Measurements from ENCODE around the gene SERGEF. TPM values are rescaled to one million over a fixed set of nuclear protein-coding genes. Genes with fewer than 3 reads are reported as not detected.

Gene SERGEF
- total RNA-seq, 1 donor from 2014 or later = 27.0 TPM

DNA sequence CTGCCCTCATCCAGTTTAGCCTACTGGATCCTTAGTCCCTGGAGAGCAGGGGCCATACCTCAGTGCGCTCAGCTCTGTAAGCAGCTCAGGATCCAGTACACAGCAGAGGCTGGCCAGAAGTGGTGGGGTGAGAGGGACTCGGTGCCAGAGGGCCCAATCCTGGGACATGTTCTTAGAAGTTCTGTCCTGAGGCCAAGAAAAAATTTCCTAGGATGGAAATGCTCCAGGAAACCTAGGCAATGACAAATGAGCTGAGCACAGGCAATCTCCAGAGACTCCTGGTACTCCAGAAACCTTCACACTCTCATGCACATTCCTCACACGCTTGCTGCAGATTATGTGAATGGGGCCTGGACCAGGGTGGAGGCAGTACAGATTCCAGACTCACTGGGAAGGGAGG, 89.6 kb downstream of the SERGEF start:
- no peak for TF ChIP-seq CTCF (IDR thresholded peaks at IDR 0.05; ENCODE audit: insufficient read depth, low read length, poor library complexity, severe bottlenecking)
- no peaks in the 10 kb centered on the region for H3K27me3 ChIP-seq (ENCODE audit: control insufficient read depth, insufficient read depth, low read length)
- H3K36me3 ChIP-seq (ENCODE audit: control insufficient read depth, insufficient read depth, low read length) = no peaks in the 10 kb centered on the region
- no peak overlapping the region for H3K4me3 ChIP-seq (ENCODE audit: low read depth, low read length)
- DNase-seq (ENCODE audit: low read depth) = no peak

DNA sequence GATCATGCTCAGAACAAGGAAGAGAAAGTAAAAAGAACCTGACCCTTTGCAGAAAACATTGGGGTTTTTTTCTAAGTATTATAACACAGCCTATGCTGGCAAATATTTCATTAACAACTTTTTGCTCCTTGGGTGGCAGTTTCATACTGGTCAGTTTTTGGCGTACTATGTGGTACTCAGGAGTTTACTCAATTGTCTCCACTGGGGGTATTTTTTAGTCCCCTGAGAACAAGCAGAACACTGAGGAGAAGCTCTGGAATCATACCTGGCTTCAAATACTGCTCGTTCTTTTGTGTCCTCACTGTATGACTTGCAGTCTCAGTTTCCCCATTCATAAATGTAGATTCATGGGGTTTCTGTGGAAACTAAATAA, 90.4 kb downstream of the SERGEF start:
- no peaks in the 10 kb centered on the region for H3K27me3 ChIP-seq (ENCODE audit: control insufficient read depth, insufficient read depth, low read length)
- DNase-seq (ENCODE audit: low read depth) = no peak
- no peak overlapping the region for H3K4me3 ChIP-seq (ENCODE audit: low read depth, low read length)
- no peak for TF ChIP-seq CTCF (IDR thresholded peaks at IDR 0.05; ENCODE audit: insufficient read depth, low read length, poor library complexity, severe bottlenecking)
- no peaks in the 10 kb centered on the region for H3K36me3 ChIP-seq (ENCODE audit: control insufficient read depth, insufficient read depth, low read length)

DNA sequence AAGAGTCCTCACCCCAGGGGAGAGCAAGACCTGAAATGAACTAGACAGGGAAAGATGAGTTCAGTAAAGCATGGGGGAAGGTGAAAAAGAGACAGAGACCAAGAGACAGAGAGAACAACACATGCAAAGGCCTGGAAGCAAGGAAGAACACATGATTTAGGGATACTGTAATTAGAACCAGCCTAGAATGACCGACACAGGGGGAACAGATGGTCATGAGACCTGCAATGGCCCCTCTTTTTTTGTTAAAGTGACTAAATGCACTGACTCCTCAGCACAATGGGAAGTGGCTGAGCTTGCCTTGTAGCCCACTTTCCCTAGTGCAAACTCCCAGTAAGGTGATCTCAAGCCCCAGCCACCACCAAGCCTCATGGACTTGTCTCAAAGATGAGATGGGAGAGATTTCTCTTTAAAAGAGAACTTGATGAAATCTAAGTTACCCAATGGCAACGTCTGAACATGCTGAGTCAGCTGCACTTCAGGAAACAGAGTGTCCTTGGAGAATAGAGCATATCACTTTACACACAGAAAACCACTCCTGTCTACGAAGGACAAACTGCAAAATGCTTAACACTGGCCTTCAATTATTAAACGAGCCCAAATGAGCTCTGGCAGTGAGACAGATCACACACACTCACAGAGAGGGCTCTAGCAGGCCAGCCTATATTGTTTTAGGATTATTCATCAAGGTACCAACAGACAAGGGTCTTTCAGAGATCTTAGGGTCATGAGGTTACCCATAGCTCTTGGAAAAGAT, 91.0 kb downstream of the SERGEF start:
- DNase-seq (ENCODE audit: low read depth) = no peak
- H3K36me3 ChIP-seq (ENCODE audit: control insufficient read depth, insufficient read depth, low read length) = no peaks in the 10 kb centered on the region
- H3K4me3 ChIP-seq (ENCODE audit: low read depth, low read length) = no peak overlapping the region
- H3K27me3 ChIP-seq (ENCODE audit: control insufficient read depth, insufficient read depth, low read length) = no peaks in the 10 kb centered on the region
- no peak for TF ChIP-seq CTCF (IDR thresholded peaks at IDR 0.05; ENCODE audit: insufficient read depth, low read length, poor library complexity, severe bottlenecking)

DNA sequence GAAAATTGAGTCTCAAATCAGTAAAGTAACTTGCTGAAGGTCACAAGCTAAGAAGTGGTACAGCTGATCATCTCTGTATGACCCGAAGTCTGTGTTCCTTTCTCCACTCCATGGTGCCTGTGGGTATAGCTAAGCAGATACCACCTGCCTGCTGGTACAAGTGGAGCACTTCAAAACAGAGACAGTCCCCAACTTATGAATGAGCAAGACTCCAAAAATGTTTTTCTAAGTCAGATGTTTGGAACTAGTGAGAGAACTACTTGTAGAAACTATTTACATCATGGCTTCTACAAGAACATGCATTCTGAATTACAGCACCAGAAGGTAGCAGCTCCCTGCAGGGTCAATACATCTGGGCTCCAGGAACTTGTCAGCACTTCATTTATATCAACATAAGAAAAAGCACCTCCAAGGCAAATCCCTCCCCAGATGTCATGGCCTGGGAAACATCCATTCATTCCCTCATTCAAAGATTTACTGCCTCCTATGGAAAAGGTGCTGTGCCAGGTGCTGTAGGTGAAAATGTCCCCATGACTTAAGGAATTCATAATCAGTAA, 94.7 kb downstream of the SERGEF start:
- no peak for TF ChIP-seq CTCF (IDR thresholded peaks at IDR 0.05; ENCODE audit: insufficient read depth, low read length, poor library complexity, severe bottlenecking)
- DNase-seq (ENCODE audit: low read depth) = no peak
- Histone ChIP-seq H3K4me3 (ENCODE audit: low read depth, low read length) (no peak overlapping the region), H3K27me3 (ENCODE audit: control insufficient read depth, insufficient read depth, low read length) (no peaks in the 10 kb centered on the region), H3K36me3 (ENCODE audit: control insufficient read depth, insufficient read depth, low read length) (no peaks in the 10 kb centered on the region)

DNA sequence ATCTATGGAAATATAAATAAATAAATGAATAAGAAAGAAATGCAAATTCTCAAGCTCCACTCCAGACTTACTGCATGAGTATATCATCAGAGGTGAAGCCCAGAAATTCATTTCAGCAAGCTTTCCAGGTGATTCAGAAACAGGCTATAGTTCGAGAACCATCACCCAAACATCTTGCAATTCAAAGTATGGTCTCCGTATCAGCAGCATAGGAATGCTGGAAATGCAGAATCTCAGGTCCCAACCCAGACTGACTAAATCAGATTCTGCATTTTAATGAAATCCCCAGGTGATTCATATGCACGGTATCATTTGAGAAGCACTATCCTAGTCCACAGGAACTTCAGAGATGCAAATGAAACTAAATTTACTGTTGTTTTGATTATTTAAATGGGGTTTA, 95.3 kb downstream of the SERGEF start:
- Histone ChIP-seq H3K36me3 (ENCODE audit: control insufficient read depth, insufficient read depth, low read length) (no peaks in the 10 kb centered on the region), H3K27me3 (ENCODE audit: control insufficient read depth, insufficient read depth, low read length) (no peaks in the 10 kb centered on the region), H3K4me3 (ENCODE audit: low read depth, low read length) (no peak overlapping the region)
- no peak for DNase-seq (ENCODE audit: low read depth)
- no peak for TF ChIP-seq CTCF (IDR thresholded peaks at IDR 0.05; ENCODE audit: insufficient read depth, low read length, poor library complexity, severe bottlenecking)
